IPS DF 6.9 (cell line): Measurements from ENCODE around the gene BNC1.

Experiments
- DNase-seq: peaks from one replicate; pipeline ENCODE4 v3.0.0-alpha.2; 2013; ENCODE audit warnings: low read depth, low spot score
- H3K27ac ChIP-seq: one replicate; pipeline ENCODE4 v1.5.1; 2013; ENCODE audit warnings: low read length, control low read depth
- H3K27me3 ChIP-seq: 2 replicates; pipeline ENCODE4 v1.6.1; 2013; ENCODE audit warnings: mild to moderate bottlenecking, low read length; ENCODE audit not compliant: control insufficient read depth, insufficient read depth
- H3K36me3 ChIP-seq: 2 replicates; pipeline ENCODE4 v1.6.1; 2013; ENCODE audit warnings: low read length; ENCODE audit not compliant: control insufficient read depth, insufficient read depth
- H3K4me1 ChIP-seq: 2 replicates; pipeline ENCODE4 v1.6.1; 2013; ENCODE audit warnings: low read length; ENCODE audit not compliant: control insufficient read depth, insufficient read depth
- H3K4me3 ChIP-seq: 2 replicates; pipeline ENCODE4 v1.5.1; 2013; ENCODE audit warnings: mild to moderate bottlenecking, low read length
- H3K9me3 ChIP-seq: 2 replicates; pipeline ENCODE4 v1.6.1; 2013; ENCODE audit warnings: low read length, inconsistent platforms; ENCODE audit not compliant: control insufficient read depth, insufficient read depth
- WGBS: extraction: QIAGEN DNeasy Blood & Tissue Kit; methylation state at CpG from one replicate; pipeline ENCODE4 v1.1.7; 2013; ENCODE audit warnings: mixed read lengths, missing lambda C conversion rate; ENCODE audit not compliant: insufficient read length, insufficient coverage; 5-methylcytosine and 5-hydroxymethylcytosine counted together

Gene BNC1

DNA sequence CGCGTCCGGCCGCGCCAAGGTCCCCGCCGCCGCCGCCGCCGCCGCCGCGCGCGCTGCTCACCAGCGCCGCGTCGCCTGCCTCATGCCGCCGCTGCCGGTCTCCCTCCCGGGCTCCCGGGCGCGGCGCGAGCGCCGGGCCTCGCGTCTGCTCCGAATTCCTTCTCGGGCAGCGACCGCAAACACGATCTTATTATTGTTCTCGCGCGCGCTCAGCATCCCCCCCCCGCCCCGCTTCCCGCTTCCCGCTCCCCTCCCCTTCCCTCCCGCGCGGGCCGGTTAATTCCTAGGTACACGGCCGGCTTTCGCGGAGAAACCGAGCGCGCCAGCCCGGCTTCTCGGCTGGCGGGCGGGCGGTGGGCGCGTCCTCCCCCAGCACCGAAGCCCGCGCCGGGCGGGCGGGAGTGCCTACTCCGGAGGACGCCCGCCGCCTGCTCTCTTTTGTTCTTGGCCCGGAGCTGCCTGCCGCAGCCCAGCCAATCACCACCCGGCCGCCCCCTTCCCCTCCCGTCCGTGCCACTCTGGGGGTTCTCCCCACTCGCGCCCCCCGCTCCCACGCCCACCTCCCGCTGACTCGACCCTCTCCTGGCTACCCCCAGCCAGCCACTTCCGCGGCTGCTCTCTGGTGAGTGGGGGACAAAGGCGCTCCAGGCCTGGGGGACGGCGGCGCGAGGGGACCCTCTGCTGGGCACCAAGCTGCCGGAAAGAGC is 76.7 kb downstream of the BNC1 start, which contains the start of gene HDGFL3:
Gene HDGFL3, minus strand, starts transcription at position 164 of the 707 bp plus-strand sequence. CDS start 409 bp downstream, outside the sequence.
- H3K4me3 ChIP-seq: peak within 1 kb of the TSS; percentile 89
- H3K9me3 ChIP-seq: no peaks in the 10 kb centered on the region
- no peak for DNase-seq
- no peaks in the 10 kb centered on the region for H3K27me3 ChIP-seq
- H3K36me3 ChIP-seq: no peaks in the 10 kb centered on the region
- no peak within 1 kb of the TSS for H3K27ac ChIP-seq
- no CpG with 5 or more reads among the region's 94 CpGs for whole genome bisulfite sequencing
- H3K4me1 ChIP-seq: peaks cover 3% of the 10 kb centered on the region; the same call in 1 of the 2 replicates

DNA sequence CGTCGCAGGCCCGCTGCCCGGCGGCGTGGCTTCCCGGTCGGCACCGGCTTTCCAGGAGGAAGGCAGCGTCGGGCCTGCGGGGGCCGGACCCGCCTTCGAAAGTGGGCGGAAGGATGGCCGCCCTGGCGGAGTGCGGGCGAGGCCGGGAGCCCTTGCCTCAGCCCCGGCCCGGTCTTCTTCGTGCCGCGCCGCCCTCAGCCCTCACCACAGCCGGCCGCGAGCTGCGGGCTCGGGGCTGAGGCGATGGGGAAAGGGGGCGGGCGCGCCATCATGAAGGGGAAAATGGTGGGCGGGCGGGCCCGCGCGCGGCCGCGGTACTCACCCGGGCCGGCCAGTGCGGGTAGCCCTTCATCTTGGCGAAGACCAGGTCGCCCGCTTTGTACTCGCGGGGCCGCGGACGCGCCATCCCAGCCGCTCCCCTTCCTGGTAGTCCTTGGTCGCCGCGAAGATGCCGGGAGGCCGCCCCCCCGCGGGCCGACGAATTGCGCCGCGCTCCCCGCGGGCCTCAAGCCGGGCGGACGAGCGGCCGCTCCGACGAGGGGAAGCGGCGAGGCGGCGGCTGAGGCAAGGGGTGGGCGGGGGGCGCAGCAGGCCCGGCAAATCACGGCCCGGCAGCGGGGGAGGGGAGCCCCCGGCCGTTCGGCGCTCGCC is 77.3 kb downstream of the BNC1 start:
- Histone ChIP-seq H3K4me3 (peak overlapping the region; percentile 89), H3K27me3 (no peaks in the 10 kb centered on the region), H3K9me3 (no peaks in the 10 kb centered on the region), H3K4me1 (peaks cover 3% of the 10 kb centered on the region; the same call in 1 of the 2 replicates), H3K36me3 (no peaks in the 10 kb centered on the region), H3K27ac (no peak overlapping the region)
- no peak for DNase-seq
- no CpG with 5 or more reads among the region's 93 CpGs for WGBS

DNA sequence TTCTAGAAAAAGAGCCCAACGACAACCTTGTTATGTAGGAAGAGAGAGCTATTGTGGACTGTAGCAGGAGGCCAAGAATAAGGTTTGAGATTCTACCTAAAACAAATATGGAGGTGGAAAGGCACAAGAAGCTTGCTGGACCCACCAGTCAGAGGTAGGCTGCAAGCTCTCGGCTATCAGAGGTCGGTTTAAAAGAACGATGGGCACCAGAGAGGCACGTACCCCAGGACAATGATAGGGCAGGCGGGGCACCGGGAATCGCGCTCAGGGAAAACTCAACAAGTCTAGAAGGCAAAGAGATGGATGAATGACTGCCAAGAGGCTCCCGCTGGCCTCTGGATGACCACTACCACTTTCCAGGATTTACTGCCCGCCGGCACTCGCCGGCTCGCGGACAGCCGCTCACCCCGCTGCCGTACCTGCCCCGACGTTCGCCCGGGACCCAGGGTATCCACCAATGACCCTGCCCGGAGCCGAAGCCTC is 77.9 kb downstream of the BNC1 start:
- WGBS: no CpG with 5 or more reads among the region's 25 CpGs
- Histone ChIP-seq H3K27ac (no peak overlapping the region), H3K27me3 (no peaks in the 10 kb centered on the region), H3K9me3 (no peaks in the 10 kb centered on the region), H3K4me3 (peak overlapping the region; percentile 89), H3K36me3 (no peaks in the 10 kb centered on the region), H3K4me1 (peaks cover 3% of the 10 kb centered on the region; the same call in 1 of the 2 replicates)
- DNase-seq: no peak
